GM23248 (cell line): ENCODE measurements around the gene GATAD2B. TPM values are rescaled to one million over a fixed set of nuclear protein-coding genes. Genes with fewer than 3 reads are reported as not detected.

Experiments
- DNase-seq: peaks from one replicate; pipeline ENCODE4 v3.0.0-alpha.2; 2015
- H2AFZ ChIP-seq: fragments of 200-600 bp; sonication (generic); 2 replicates; pipeline ENCODE4 v1.6.1; 2016; ENCODE audit warnings: antibody characterized with exemption
- H3F3A ChIP-seq: fragments of 200-600 bp; sonication (generic); 2 replicates; pipeline ENCODE4 v1.6.1; 2016; ENCODE audit warnings: mild to moderate bottlenecking, antibody characterized with exemption, mixed run types; ENCODE audit not compliant: insufficient read depth
- H3K27ac ChIP-seq: fragments of 200-600 bp; sonication (generic); 2 replicates; pipeline ENCODE4 v1.5.1; 2016; ENCODE audit warnings: mild to moderate bottlenecking
- H3K27me3 ChIP-seq: fragments of 200-600 bp; sonication (generic); replicated peaks from 2 replicates; pipeline ENCODE4 v1.6.1; 2016; ENCODE audit warnings: mild to moderate bottlenecking; ENCODE audit not compliant: insufficient read depth
- H3K36me3 ChIP-seq: fragments of 200-600 bp; sonication (generic); 2 replicates; pipeline ENCODE4 v1.6.1; 2016; ENCODE audit warnings: low read depth, mild to moderate bottlenecking
- H3K4me1 ChIP-seq: fragments of 200-600 bp; sonication (generic); 2 replicates; pipeline ENCODE4 v1.6.1; 2016; ENCODE audit warnings: mild to moderate bottlenecking; ENCODE audit not compliant: insufficient read depth
- H3K4me2 ChIP-seq: fragments of 200-600 bp; sonication (generic); one replicate; pipeline ENCODE4 v1.6.1; 2016; ENCODE audit warnings: mild to moderate bottlenecking; ENCODE audit not compliant: unreplicated experiment
- H3K4me3 ChIP-seq: fragments of 200-600 bp; sonication (generic); 2 replicates; pipeline ENCODE4 v1.5.1; 2016; ENCODE audit warnings: mild to moderate bottlenecking
- H3K79me2 ChIP-seq: fragments of 200-600 bp; sonication (generic); 2 replicates; pipeline ENCODE4 v1.6.1; 2016; ENCODE audit warnings: mild to moderate bottlenecking; ENCODE audit not compliant: insufficient read depth
- H3K9ac ChIP-seq: fragments of 200-600 bp; sonication (generic); 2 replicates; pipeline ENCODE4 v1.6.1; 2016; ENCODE audit warnings: mild to moderate bottlenecking
- H3K9me2 ChIP-seq: fragments of 200-600 bp; sonication (generic); 2 replicates; pipeline ENCODE4 v1.6.1; 2016; ENCODE audit warnings: mixed run types, mild to moderate bottlenecking, moderate library complexity; ENCODE audit not compliant: insufficient read depth
- H3K9me3 ChIP-seq: fragments of 200-600 bp; sonication (generic); one replicate; pipeline ENCODE4 v1.6.1; 2017; ENCODE audit warnings: low read depth
- H4K20me1 ChIP-seq: fragments of 200-600 bp; sonication (generic); 2 replicates; pipeline ENCODE4 v1.6.0; 2016; ENCODE audit not compliant: insufficient read depth
- EZH2 ChIP-seq: fragments of 200-600 bp; sonication (generic); IDR thresholded peaks from 2 replicates; pipeline ENCODE4 v1.6.1; 2018; ENCODE audit warnings: antibody characterized with exemption, mild to moderate bottlenecking; ENCODE audit not compliant: insufficient read depth, poor library complexity, severe bottlenecking
- EZH2phosphoT487 ChIP-seq: fragments of 200-600 bp; sonication (generic); IDR thresholded peaks from 2 replicates; pipeline ENCODE4 v1.6.1; 2018; ENCODE audit warnings: antibody characterized with exemption, moderate library complexity, mild to moderate bottlenecking, low read depth; ENCODE audit not compliant: insufficient read depth
- WGBS, 2 experiments: methylation state at CpG; one replicate each; pipeline ENCODE4 v1.1.6; 2015 to 2017; ENCODE audit warnings: low lambda C conversion rate in 2 of 2, low coverage in 1 of 2; ENCODE audit errors: missing lambda C conversion rate in 2 of 2; 5-methylcytosine and 5-hydroxymethylcytosine counted together
- in situ Hi-C: fragments of 300-500 bp; cut with MboI; formaldehyde crosslinking; loops from 2 replicates; pipeline ENCODE4 v1.15.0; 2020
- polyA plus RNA-seq: library from polyadenylated mRNA; unstranded; fragments of >200 nt; fragmentation: Nextera tagmentation; extraction: Ambion mirVana; gene quantifications from 2 replicates; pipeline ENCODE4 v1.2.1, GENCODE V29; 2016
- total RNA-seq: library from RNA; depleted of rRNA; stranded (reverse); fragments of >200 nt; shearing (Covaris generic); gene quantifications from 2 replicates; pipeline ENCODE4 v1.2.3, GENCODE V29; 2014

Gene GATAD2B
- total and polyA plus RNA-seq, 2 experiments from 2014 or later = 3.3 to 3.9 TPM

GRCh38 chr1:153777648-153778047 is 145.1 kb downstream of the GATAD2B start:
- DNase-seq = peak; percentile 41
- H4K20me1 ChIP-seq = no peaks in the 10 kb centered on the region
- peaks cover 1% of the 10 kb centered on the region; the same call in 1 of the 2 replicates for H3K36me3 ChIP-seq
- H3K9me3 ChIP-seq = no peaks in the 10 kb centered on the region
- H3F3A ChIP-seq = peaks cover 12% of the 10 kb centered on the region
- H3K4me2 ChIP-seq = no peak overlapping the region
- no peaks in the 10 kb centered on the region for H3K27me3 ChIP-seq
- H3K4me3 ChIP-seq = no peak overlapping the region
- H2AFZ ChIP-seq = no peak overlapping the region
- in situ Hi-C loops = no loop called here
- no peak for TF ChIP-seq EZH2phosphoT487
- TF ChIP-seq EZH2 = no peak
- peaks cover 7% of the 10 kb centered on the region; the same call in 1 of the 2 replicates for H3K4me1 ChIP-seq
- H3K9ac ChIP-seq = no peak overlapping the region
- no peak overlapping the region for H3K27ac ChIP-seq
- no peaks in the 10 kb centered on the region for H3K79me2 ChIP-seq
- 60 to 68% methylated on average over 7 of the region's 7 CpGs for WGBS, 2 experiments
- no peaks in the 10 kb centered on the region for H3K9me2 ChIP-seq

DNA sequence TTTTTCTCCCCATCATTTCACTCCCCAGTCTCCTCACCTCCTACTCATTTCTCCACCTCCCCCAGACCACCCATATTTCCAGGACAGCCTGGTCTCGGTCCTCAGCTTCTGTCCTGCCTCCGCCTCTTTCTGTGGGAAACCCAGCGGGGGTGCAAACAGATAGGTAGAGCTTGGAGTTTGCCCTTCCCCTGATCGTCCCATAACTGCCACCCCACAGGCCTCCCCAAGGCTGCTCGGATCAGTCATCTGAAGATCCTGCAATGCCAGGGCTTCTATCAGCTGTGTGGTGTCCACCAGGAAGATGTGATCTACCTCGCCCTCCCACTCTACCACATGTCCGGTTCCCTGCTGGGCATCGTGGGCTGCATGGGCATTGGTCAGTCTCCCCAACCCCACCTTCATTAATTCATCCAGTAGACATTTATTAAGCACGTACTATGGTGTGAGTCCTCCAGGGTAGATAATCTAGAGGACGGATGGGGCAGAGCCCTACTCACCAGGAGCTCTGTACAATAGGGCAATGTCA is 145.9 kb downstream of the GATAD2B start:
- WGBS, 2 experiments = 82 to 87% methylated on average over 10 of the region's 10 CpGs
- in situ Hi-C loops = no loop called here
- TF ChIP-seq EZH2 (no peak), EZH2phosphoT487 (no peak)

GRCh38 chr1:153776352-153776751 is 146.4 kb downstream of the GATAD2B start:
- no peaks in the 10 kb centered on the region for H3K9me3 ChIP-seq
- H3K9me2 ChIP-seq = no peaks in the 10 kb centered on the region
- H3K4me3 ChIP-seq = peak overlapping the region; percentile 74
- 68 to 75% methylated on average over 10 of the region's 10 CpGs for WGBS, 2 experiments
- H4K20me1 ChIP-seq = no peaks in the 10 kb centered on the region
- peaks cover 7% of the 10 kb centered on the region; the same call in 1 of the 2 replicates for H3K4me1 ChIP-seq
- no peak for DNase-seq
- H3K27ac ChIP-seq = no peak overlapping the region
- peak overlapping the region; percentile 74; the same call in 1 of the 2 replicates for H2AFZ ChIP-seq
- peak overlapping the region; percentile 59; the same call in 1 of the 2 replicates for H3K9ac ChIP-seq
- TF ChIP-seq EZH2 (no peak), EZH2phosphoT487 (no peak)
- peaks cover 15% of the 10 kb centered on the region for H3F3A ChIP-seq
- H3K79me2 ChIP-seq = no peaks in the 10 kb centered on the region
- H3K36me3 ChIP-seq = peaks cover 5% of the 10 kb centered on the region; the same call in 1 of the 2 replicates
- no peaks in the 10 kb centered on the region for H3K27me3 ChIP-seq
- in situ Hi-C loops = no loop called here
- peak overlapping the region; percentile 84 for H3K4me2 ChIP-seq

More for the DNA sequence above, 145.9 kb downstream of the GATAD2B start:
- peaks cover 15% of the 10 kb centered on the region for H3F3A ChIP-seq
- H2AFZ ChIP-seq = no peak overlapping the region
- H3K4me2 ChIP-seq = no peak overlapping the region
- peaks cover 5% of the 10 kb centered on the region; the same call in 1 of the 2 replicates for H3K36me3 ChIP-seq
- H3K79me2 ChIP-seq = no peaks in the 10 kb centered on the region
- H3K9me3 ChIP-seq = no peaks in the 10 kb centered on the region
- DNase-seq = no peak
- no peak overlapping the region for H3K9ac ChIP-seq
- H3K27me3 ChIP-seq = no peaks in the 10 kb centered on the region
- H3K4me3 ChIP-seq = no peak overlapping the region
- H4K20me1 ChIP-seq = no peaks in the 10 kb centered on the region
- H3K27ac ChIP-seq = no peak overlapping the region
- no peaks in the 10 kb centered on the region for H3K9me2 ChIP-seq
- H3K4me1 ChIP-seq = peaks cover 7% of the 10 kb centered on the region; the same call in 1 of the 2 replicates

DNA sequence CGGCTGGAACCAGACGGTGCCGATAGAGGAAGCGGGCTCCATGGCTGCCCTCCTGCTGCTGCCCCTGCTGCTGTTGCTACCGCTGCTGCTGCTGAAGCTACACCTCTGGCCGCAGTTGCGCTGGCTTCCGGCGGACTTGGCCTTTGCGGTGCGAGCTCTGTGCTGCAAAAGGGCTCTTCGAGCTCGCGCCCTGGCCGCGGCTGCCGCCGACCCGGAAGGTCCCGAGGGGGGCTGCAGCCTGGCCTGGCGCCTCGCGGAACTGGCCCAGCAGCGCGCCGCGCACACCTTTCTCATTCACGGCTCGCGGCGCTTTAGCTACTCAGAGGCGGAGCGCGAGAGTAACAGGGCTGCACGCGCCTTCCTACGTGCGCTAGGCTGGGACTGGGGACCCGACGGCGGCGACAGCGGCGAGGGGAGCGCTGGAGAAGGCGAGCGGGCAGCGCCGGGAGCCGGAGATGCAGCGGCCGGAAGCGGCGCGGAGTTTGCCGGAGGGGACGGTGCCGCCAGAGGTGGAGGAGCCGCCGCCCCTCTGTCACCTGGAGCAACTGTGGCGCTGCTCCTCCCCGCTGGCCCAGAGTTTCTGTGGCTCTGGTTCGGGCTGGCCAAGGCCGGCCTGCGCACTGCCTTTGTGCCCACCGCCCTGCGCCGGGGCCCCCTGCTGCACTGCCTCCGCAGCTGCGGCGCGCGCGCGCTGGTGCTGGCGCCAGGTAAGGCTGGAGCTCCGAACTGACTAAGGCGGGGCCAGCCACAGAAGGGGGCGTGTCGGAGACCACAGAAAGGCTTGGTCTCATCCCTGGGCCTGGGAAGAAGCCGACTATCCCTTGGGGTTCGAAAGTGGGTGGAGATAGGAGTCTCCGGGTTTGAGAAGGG is 147.1 kb downstream of the GATAD2B start:
- Histone ChIP-seq H3K9me3 (no peaks in the 10 kb centered on the region), H3K9me2 (no peaks in the 10 kb centered on the region), H3K79me2 (no peaks in the 10 kb centered on the region), H3F3A (peaks cover 15% of the 10 kb centered on the region), H4K20me1 (no peaks in the 10 kb centered on the region), H3K9ac (peak overlapping the region; percentile 59), H3K4me3 (peak overlapping the region; percentile 74), H3K36me3 (peaks cover 5% of the 10 kb centered on the region; the same call in 1 of the 2 replicates), H3K27me3 (no peaks in the 10 kb centered on the region), H3K4me1 (peaks cover 7% of the 10 kb centered on the region; the same call in 1 of the 2 replicates), H3K27ac (no peak overlapping the region), H2AFZ (peak overlapping the region; percentile 74), H3K4me2 (peak overlapping the region; percentile 84)
- peak; percentile 76 for DNase-seq
- TF ChIP-seq EZH2phosphoT487 (no peak), EZH2 (no peak)
- in situ Hi-C loops = no loop called here
- WGBS, 2 experiments = 1 to 2% methylated on average over 60 to 71 of the region's 83 CpGs
